ENCODE measurements around the gene TCTN3. TPM values are rescaled to one million over a fixed set of nuclear protein-coding genes. Genes with fewer than 3 reads are reported as not detected.

TCTN3 gene
- total and polyA plus RNA-seq, 10 of the 15 experiments (the other 5 are each of a cell fraction or from before 2014, with no cell fraction given) = 20.0 to 48.7 (median 29.1) TPM

DNA sequence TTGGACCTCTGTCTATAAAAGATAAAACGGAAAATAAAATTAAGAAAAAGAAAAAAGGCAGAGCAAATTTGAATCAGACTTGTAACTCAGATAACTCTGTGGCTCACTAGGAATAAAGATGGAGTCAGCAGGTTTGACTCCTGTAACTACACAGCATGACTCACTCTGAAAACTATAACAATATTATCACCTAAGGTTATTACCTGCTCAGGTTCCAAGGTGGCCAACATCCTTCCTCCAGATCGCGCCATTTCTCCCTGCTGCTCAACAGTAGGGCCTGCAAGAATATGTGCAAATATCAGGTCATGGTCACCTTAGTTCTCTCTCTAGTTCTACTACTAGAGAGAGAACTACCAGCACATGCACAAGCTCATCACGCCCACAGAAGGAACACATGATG is 67.2 kb downstream of the TCTN3 start:
- no TSS peak for BruUV-seq (replicated peaks)
- no peak overlapping the region for H3K27ac ChIP-seq (ENCODE audit: control insufficient read depth, insufficient read depth)
- H3K79me2 ChIP-seq (ENCODE audit: control insufficient read depth, insufficient read depth, low read length) = no peaks in the 10 kb centered on the region
- no peaks in the 10 kb centered on the region for H4K20me1 ChIP-seq (ENCODE audit: control insufficient read depth, insufficient read depth)
- ATAC-seq (no peak), DNase-seq (ENCODE audit: low read depth, low spot score) (no peak), FAIRE-seq (no peak)
- CTCF ChIA-PET = no interaction called here
- no peak overlapping the region for H3K9ac ChIP-seq (ENCODE audit: control insufficient read depth, insufficient read depth, low read length)
- no peak overlapping the region for H2AFZ ChIP-seq (ENCODE audit: control insufficient read depth, low read depth, low read length)
- no peaks in the 10 kb centered on the region; the same call in 2 of the 3 replicates for H3K9me3 ChIP-seq (replicated peaks; ENCODE audit: control insufficient read depth, insufficient read depth, low read length)
- H3K36me3 ChIP-seq (ENCODE audit: control insufficient read depth in 2 of 2, insufficient read depth in 2 of 2, low read length in 1 of 2) = peaks cover 5 to 29% of the 10 kb centered on the region in 2 experiments
- WGBS (ENCODE audit: insufficient coverage, insufficient replicate concordance, low lambda C conversion rate, missing lambda C conversion rate) = 97% methylated on average over 4 of the region's 4 CpGs
- no peak overlapping the region for H3K4me3 ChIP-seq
- RAD21 ChIA-PET (ENCODE audit: unreplicated experiment) = no interaction called here
- no peaks in the 10 kb centered on the region for H3K4me1 ChIP-seq (ENCODE audit: control insufficient read depth, insufficient read depth, low read length)
- TF ChIP-seq POU2F2 (IDR thresholded peaks at IDR 0.05; ENCODE audit: borderline replicate concordance, low read depth, low read length) (no peak), ZNF217 (IDR thresholded peaks at IDR 0.05) (no peak), ZNF622 (IDR thresholded peaks at IDR 0.05) (no peak), BMI1 (IDR thresholded peaks at IDR 0.05; ENCODE audit: borderline replicate concordance) (no peak), CBX3 (IDR thresholded peaks at IDR 0.05; ENCODE audit: borderline replicate concordance, low read depth) (no peak), ZSCAN29 (IDR thresholded peaks at IDR 0.05) (no peak), EED (IDR thresholded peaks at IDR 0.05; ENCODE audit: low read depth) (no peak), EZH2 (IDR thresholded peaks at IDR 0.05; ENCODE audit: borderline replicate concordance, control insufficient read depth, low read depth, low read length) (no peak), PAX5 (IDR thresholded peaks at IDR 0.05; ENCODE audit: borderline replicate concordance, low read depth, low read length) (no peak), SREBF1 (IDR thresholded peaks at IDR 0.05; ENCODE audit: low read length) (no peak), BRCA1 (IDR thresholded peaks at IDR 0.05; ENCODE audit: low read depth, low read length) (no peak), ZZZ3 (IDR thresholded peaks at IDR 0.05; ENCODE audit: control insufficient read depth, insufficient read length, low read depth) (no peak), RUNX3 (IDR thresholded peaks at IDR 0.05; ENCODE audit: low read length) (no peak)
- TF ChIP-seq, protein P1, sequence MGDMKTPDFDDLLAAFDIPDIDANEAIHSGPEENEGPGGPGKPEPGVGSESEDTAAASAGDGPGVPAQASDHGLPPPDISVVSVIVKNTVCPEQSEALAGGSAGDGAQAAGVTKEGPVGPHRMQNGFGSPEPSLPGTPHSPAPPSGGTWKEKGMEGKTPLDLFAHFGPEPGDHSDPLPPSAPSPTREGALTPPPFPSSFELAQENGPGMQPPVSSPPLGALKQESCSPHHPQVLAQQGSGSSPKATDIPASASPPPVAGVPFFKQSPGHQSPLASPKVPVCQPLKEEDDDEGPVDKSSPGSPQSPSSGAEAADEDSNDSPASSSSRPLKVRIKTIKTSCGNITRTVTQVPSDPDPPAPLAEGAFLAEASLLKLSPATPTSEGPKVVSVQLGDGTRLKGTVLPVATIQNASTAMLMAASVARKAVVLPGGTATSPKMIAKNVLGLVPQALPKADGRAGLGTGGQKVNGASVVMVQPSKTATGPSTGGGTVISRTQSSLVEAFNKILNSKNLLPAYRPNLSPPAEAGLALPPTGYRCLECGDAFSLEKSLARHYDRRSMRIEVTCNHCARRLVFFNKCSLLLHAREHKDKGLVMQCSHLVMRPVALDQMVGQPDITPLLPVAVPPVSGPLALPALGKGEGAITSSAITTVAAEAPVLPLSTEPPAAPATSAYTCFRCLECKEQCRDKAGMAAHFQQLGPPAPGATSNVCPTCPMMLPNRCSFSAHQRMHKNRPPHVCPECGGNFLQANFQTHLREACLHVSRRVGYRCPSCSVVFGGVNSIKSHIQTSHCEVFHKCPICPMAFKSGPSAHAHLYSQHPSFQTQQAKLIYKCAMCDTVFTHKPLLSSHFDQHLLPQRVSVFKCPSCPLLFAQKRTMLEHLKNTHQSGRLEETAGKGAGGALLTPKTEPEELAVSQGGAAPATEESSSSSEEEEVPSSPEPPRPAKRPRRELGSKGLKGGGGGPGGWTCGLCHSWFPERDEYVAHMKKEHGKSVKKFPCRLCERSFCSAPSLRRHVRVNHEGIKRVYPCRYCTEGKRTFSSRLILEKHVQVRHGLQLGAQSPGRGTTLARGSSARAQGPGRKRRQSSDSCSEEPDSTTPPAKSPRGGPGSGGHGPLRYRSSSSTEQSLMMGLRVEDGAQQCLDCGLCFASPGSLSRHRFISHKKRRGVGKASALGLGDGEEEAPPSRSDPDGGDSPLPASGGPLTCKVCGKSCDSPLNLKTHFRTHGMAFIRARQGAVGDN (IDR thresholded peaks at IDR 0.05) = no peak
- TF ChIP-seq, protein P2, sequence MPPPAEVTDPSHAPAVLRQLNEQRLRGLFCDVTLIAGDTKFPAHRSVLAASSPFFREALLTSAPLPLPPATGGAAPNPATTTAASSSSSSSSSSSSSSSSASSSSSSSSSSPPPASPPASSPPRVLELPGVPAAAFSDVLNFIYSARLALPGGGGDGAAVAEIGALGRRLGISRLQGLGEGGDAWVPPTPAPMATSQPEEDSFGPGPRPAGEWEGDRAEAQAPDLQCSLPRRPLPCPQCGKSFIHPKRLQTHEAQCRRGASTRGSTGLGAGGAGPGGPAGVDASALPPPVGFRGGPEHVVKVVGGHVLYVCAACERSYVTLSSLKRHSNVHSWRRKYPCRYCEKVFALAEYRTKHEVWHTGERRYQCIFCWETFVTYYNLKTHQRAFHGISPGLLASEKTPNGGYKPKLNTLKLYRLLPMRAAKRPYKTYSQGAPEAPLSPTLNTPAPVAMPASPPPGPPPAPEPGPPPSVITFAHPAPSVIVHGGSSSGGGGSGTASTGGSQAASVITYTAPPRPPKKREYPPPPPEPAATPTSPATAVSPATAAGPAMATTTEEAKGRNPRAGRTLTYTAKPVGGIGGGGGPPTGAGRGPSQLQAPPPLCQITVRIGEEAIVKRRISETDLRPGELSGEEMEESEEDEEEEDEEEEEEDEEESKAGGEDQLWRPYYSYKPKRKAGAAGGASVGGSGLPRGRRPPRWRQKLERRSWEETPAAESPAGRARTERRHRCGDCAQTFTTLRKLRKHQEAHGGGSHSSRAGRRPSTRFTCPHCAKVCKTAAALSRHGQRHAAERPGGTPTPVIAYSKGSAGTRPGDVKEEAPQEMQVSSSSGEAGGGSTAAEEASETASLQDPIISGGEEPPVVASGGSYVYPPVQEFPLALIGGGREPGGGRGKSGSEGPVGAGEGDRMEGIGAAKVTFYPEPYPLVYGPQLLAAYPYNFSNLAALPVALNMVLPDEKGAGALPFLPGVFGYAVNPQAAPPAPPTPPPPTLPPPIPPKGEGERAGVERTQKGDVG (CRISPR knock-in tag; IDR thresholded peaks at IDR 0.05) = no peak
- TF ChIP-seq, protein P3, sequence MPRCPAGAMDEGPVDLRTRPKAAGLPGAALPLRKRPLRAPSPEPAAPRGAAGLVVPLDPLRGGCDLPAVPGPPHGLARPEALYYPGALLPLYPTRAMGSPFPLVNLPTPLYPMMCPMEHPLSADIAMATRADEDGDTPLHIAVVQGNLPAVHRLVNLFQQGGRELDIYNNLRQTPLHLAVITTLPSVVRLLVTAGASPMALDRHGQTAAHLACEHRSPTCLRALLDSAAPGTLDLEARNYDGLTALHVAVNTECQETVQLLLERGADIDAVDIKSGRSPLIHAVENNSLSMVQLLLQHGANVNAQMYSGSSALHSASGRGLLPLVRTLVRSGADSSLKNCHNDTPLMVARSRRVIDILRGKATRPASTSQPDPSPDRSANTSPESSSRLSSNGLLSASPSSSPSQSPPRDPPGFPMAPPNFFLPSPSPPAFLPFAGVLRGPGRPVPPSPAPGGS (IDR thresholded peaks at IDR 0.05; ENCODE audit: borderline replicate concordance, insufficient read depth, low read depth, low read length, poor library complexity, severe bottlenecking) = no peak
- H3K27me3 ChIP-seq (replicated peaks in 1 of 2; ENCODE audit: control insufficient read depth in 2 of 2, insufficient read depth in 2 of 2, low read length in 1 of 2) = no peaks in the 10 kb centered on the region
- intact Hi-C loops (cut with micrococcal nuclease; ENCODE audit: unreplicated experiment) = no loop called here
- H3K4me2 ChIP-seq (ENCODE audit: control insufficient read depth, insufficient read depth) = no peak overlapping the region
- SMC1A ChIA-PET (ENCODE audit: uncharacterized antibody, unreplicated experiment) = interaction anchor here (0.7 kb wide), 1 partner anchor 19 kb away, joined by 3 read pairs; no protein-coding TSS in a partner anchor
- in situ Hi-C loops (cut with MboI) = no loop called here
- POLR2A ChIA-PET = no interaction called here

Measured in GM12878 (cell line).